ENCODE results near the gene LGALS3BP. TPM values are rescaled to one million over a fixed set of nuclear protein-coding genes. Genes with fewer than 3 reads are reported as not detected.

LGALS3BP gene
- total and polyA plus RNA-seq, 2 of the 8 experiments (the other 6 are each of a cell fraction or from before 2014, with no cell fraction given) = 56.1 to 61.6 TPM

DNA sequence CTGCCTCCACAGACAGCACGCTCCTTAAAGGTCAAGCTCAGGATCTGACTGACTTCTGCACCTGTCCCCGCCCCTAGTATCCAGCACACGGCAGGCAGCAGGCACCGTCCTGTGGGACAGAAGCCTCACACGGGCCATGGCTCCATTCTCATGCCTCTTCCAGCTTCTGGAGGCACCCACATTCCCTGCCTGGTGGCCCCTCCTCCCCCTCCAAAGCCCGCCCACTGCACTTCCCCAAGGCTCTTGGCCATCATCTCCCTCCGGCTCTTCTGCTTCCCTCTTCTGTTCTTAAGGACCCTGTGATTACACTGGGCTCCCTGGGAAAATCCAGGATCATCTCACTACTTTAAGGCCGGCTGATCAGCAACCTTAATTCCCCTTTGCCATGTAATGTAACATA lies 26.3 kb upstream of the LGALS3BP start:
- 85% methylated on average over 8 of the region's 8 CpGs; no CpG with 5 or more reads in 1 of the 2 experiments for whole genome bisulfite sequencing, 2 experiments (ENCODE audit: extremely low coverage in 1 of 2, insufficient coverage in 1 of 2, insufficient read length in 1 of 2, insufficient replicate concordance in 2 of 2, low coverage in 1 of 2, low lambda C conversion rate in 2 of 2, missing lambda C conversion rate in 1 of 2)
- peaks cover 0 to 7% of the 10 kb centered on the region in 2 experiments; a peak in 1 of 4 replicates for H3K79me2 ChIP-seq (ENCODE audit: control insufficient read depth in 1 of 2, insufficient read depth in 2 of 2, low read length in 2 of 2)
- TF ChIP-seq, protein P1, sequence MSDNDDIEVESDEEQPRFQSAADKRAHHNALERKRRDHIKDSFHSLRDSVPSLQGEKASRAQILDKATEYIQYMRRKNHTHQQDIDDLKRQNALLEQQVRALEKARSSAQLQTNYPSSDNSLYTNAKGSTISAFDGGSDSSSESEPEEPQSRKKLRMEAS (IDR thresholded peaks at IDR 0.05) = no peak
- TF ChIP-seq FOSL1 (IDR thresholded peaks at IDR 0.05; ENCODE audit: insufficient read depth, low read depth, low read length) = no peak
- TF ChIP-seq BRCA1 (IDR thresholded peaks at IDR 0.05; ENCODE audit: low read depth, low read length) = no peak
- TF ChIP-seq CBX8 (IDR thresholded peaks at IDR 0.05; ENCODE audit: borderline replicate concordance, low read depth, low read length) = no peak
- no peak for TF ChIP-seq GABPA (IDR thresholded peaks at IDR 0.05; ENCODE audit: borderline replicate concordance, insufficient read depth, low read length)
- TF ChIP-seq SRF (IDR thresholded peaks at IDR 0.05; ENCODE audit: low read depth, low read length) = no peak
- TF ChIP-seq SIN3A (conservative IDR thresholded peaks at IDR 0.05 in 1 of 2, IDR thresholded peaks at IDR 0.05 in 1 of 2; ENCODE audit: low read depth in 1 of 2, low read length in 2 of 2) = no peak
- TF ChIP-seq E2F6 (IDR thresholded peaks at IDR 0.05) = no peak
- TF ChIP-seq EZH2 (IDR thresholded peaks at IDR 0.05; ENCODE audit: low read depth, low read length, severe bottlenecking) = no peak
- TF ChIP-seq, protein P2, sequence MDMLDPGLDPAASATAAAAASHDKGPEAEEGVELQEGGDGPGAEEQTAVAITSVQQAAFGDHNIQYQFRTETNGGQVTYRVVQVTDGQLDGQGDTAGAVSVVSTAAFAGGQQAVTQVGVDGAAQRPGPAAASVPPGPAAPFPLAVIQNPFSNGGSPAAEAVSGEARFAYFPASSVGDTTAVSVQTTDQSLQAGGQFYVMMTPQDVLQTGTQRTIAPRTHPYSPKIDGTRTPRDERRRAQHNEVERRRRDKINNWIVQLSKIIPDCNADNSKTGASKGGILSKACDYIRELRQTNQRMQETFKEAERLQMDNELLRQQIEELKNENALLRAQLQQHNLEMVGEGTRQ (IDR thresholded peaks at IDR 0.05; ENCODE audit: low read length) = no peak
- no peak for TF ChIP-seq POLR2A (IDR thresholded peaks at IDR 0.05; ENCODE audit: control extremely low read depth in 1 of 2, low read depth in 2 of 2, low read length in 2 of 2)
- TF ChIP-seq ASH2L (IDR thresholded peaks at IDR 0.05; ENCODE audit: low read length) = no peak

More for the DNA sequence above, 26.3 kb upstream of the LGALS3BP start:
- H2AK5ac ChIP-seq (ENCODE audit: low read depth, low read length) = no peak overlapping the region
- peaks cover 7% of the 10 kb centered on the region for H3K23me2 ChIP-seq (ENCODE audit: low read depth, low read length)
- no peak overlapping the region for H2BK15ac ChIP-seq (ENCODE audit: low read length)
- no peak overlapping the region for H3K9ac ChIP-seq (replicated peaks in 1 of 4; ENCODE audit: extremely low read depth in 1 of 4, low read depth in 3 of 4, low read length in 3 of 4)
- H3K14ac ChIP-seq (ENCODE audit: insufficient read length) = no peak overlapping the region
- ChIA-PET CTCF (ENCODE audit: partially characterized antibody) (interaction anchor here (0.7 to 1.0 kb wide), 3 partner anchors 12 to 36 kb away, joined by 3 to 4 read pairs (median 3); no protein-coding TSS in a partner anchor), POLR2A (ENCODE audit: partially characterized antibody) (no interaction called here)
- no peak overlapping the region for H3K27ac ChIP-seq (ENCODE audit: low read depth, low read length)
- H3K4me1 ChIP-seq (replicated peaks in 1 of 4; ENCODE audit: control insufficient read depth in 3 of 4, insufficient read depth in 4 of 4, low read length in 3 of 4) = peaks cover 0 to 10% (median 7%) of the 10 kb centered on the region in 4 experiments; a peak in 6 of 7 replicates
- H3K4me2 ChIP-seq (ENCODE audit: insufficient read depth in 1 of 2, low read depth in 2 of 2, low read length in 2 of 2) = no peak overlapping the region; a peak in 1 of 4 replicates
- H4K20me1 ChIP-seq (replicated peaks in 1 of 2; ENCODE audit: control insufficient read depth in 1 of 2, insufficient read depth in 2 of 2, low read length in 2 of 2) = peaks cover 42 to 54% of the 10 kb centered on the region in 2 experiments
- H3K18ac ChIP-seq (ENCODE audit: extremely low read depth, low read length) = no peak overlapping the region
- H4K8ac ChIP-seq (ENCODE audit: extremely low read depth, insufficient read depth, low read length) = no peak overlapping the region
- peaks cover 28 to 70% (median 69%) of the 10 kb centered on the region in 4 experiments for H3K27me3 ChIP-seq (replicated peaks in 1 of 4; ENCODE audit: control insufficient read depth in 3 of 4, extremely low read depth in 1 of 4, insufficient read depth in 3 of 4, low read length in 3 of 4)
- H2BK12ac ChIP-seq (ENCODE audit: low read depth, low read length) = no peak overlapping the region
- H3K4me3 ChIP-seq (ENCODE audit: extremely low read depth in 1 of 4, insufficient read depth in 2 of 4, low read depth in 3 of 4, low read length in 4 of 4) = no peak overlapping the region
- no peak overlapping the region for H4K5ac ChIP-seq (ENCODE audit: insufficient read length, low read depth, low read length)
- DNase-seq (ENCODE audit: low read depth in 1 of 2, low spot score in 2 of 2) = no peak
- peaks cover 19% of the 10 kb centered on the region for H3K79me1 ChIP-seq (ENCODE audit: low read depth, low read length)
- no peak overlapping the region for H2BK120ac ChIP-seq (replicated peaks; ENCODE audit: low read depth, low read length)
- no peak overlapping the region for H3K4ac ChIP-seq (replicated peaks; ENCODE audit: insufficient read length, low read depth, low read length)
- FAIRE-seq = no peak
- no peak overlapping the region for H2AFZ ChIP-seq (ENCODE audit: low read length)
- H2BK5ac ChIP-seq (ENCODE audit: low read depth, low read length) = no peak overlapping the region
- H2BK20ac ChIP-seq (ENCODE audit: low read length) = no peak overlapping the region
- H4K91ac ChIP-seq (replicated peaks; ENCODE audit: insufficient read length, low read length) = no peak overlapping the region
- H3K56ac ChIP-seq (replicated peaks; ENCODE audit: insufficient read length, low read depth, low read length) = no peak overlapping the region
- H3K9me3 ChIP-seq (ENCODE audit: insufficient read depth in 2 of 2, low read depth in 1 of 2, low read length in 1 of 2) = no peaks in the 10 kb centered on the region
- H3K23ac ChIP-seq (ENCODE audit: insufficient read length) = no peak overlapping the region
- no peaks in the 10 kb centered on the region for H3K36me3 ChIP-seq (ENCODE audit: control insufficient read depth in 2 of 4, insufficient read depth in 4 of 4, low read length in 3 of 4)

All from H1 (cell line).